Heart left ventricle (tissue), 16 donors: ENCODE results near the gene TNFRSF1B. TPM values are rescaled to one million over a fixed set of nuclear protein-coding genes. Genes with fewer than 3 reads are reported as not detected.
A peak's percentile ranks its signal among the peaks of the same experiment; 100 is the strongest.

ENCODE experiments used
- ATAC-seq, 4 donors: fragments of 200-7000 bp; cut with Tn5 transposase; one replicate each; pipeline ENCODE4 v1.9.1; 2020 to 2022; ENCODE audit warnings: moderate library complexity in 4 of 4, mild to moderate bottlenecking in 3 of 4, moderate number of reproducible peaks in 1 of 4
- DNase-seq, 5 donors: peaks; one replicate each; pipeline ENCODE4 v3.0.0-alpha.2; 2020
- H3K27ac ChIP-seq, 12 donors: fragments of 200-600 bp; sonication (generic) in 4 of 12; one replicate each; pipeline versions ENCODE4 v1.5.0 to v1.8.0; 2016 to 2022; ENCODE audit warnings: mild to moderate bottlenecking in 2 of 12
- H3K27me3 ChIP-seq, 9 donors: fragments of 200-600 bp; sonication (generic) in 2 of 9; one replicate each; pipeline versions ENCODE4 v1.5.1 to v1.8.0; 2016 to 2022; ENCODE audit warnings: mild to moderate bottlenecking in 3 of 9
- H3K36me3 ChIP-seq, 9 donors: fragments of 200-600 bp; sonication (generic) in 2 of 9; one replicate each; pipeline versions ENCODE4 v1.5.0 to v1.8.0; 2018 to 2022; ENCODE audit warnings: mild to moderate bottlenecking in 2 of 9
- H3K4me1 ChIP-seq, 12 donors: fragments of 200-600 bp; sonication (generic) in 4 of 12; one replicate each; pipeline versions ENCODE4 v1.5.0 to v1.8.0; 2016 to 2022; ENCODE audit warnings: mild to moderate bottlenecking in 3 of 12
- H3K4me3 ChIP-seq, 12 donors: fragments of 200-600 bp; sonication (generic) in 4 of 12; one replicate each; pipeline versions ENCODE4 v1.5.0 to v1.8.0; 2017 to 2022; ENCODE audit warnings: mild to moderate bottlenecking in 9 of 12, moderate library complexity in 4 of 12
- H3K9me3 ChIP-seq, 12 donors: fragments of 200-600 bp; sonication (generic) in 4 of 12; one replicate each; pipeline versions ENCODE4 v1.5.0 to v1.8.0; 2016 to 2022; ENCODE audit warnings: mild to moderate bottlenecking in 1 of 12
- CTCF ChIP-seq, 12 donors: fragments of 200-600 bp; sonication (generic) in 4 of 12; IDR thresholded peaks; one replicate each; pipeline versions ENCODE4 v1.5.0 to v1.8.0; 2018 to 2022; ENCODE audit warnings: antibody characterized with exemption in 12 of 12, mild to moderate bottlenecking in 5 of 12
- POLR2A ChIP-seq, 2 donors: fragments of 450-650 bp; IDR thresholded peaks; one replicate each; pipeline ENCODE4 v1.6.1; 2017; ENCODE audit warnings: antibody characterized with exemption in 2 of 2, mild to moderate bottlenecking in 2 of 2, moderate library complexity in 2 of 2
- WGBS, 4 donors: extraction: QIAGEN DNeasy Blood & Tissue Kit in 2 of 4; methylation state at CpG; one replicate each; pipeline versions ENCODE4 v1.1.5 to v1.1.7; 2013 to 2018; 5-methylcytosine and 5-hydroxymethylcytosine counted together
- intact Hi-C, 10 donors: fragments of 100-400 bp; cut with DNase I; formaldehyde crosslinking; loops; one replicate each; pipeline versions ENCODE4 v1.11.1 to v1.14.2; 2022
- polyA plus RNA-seq, 2 donors: library from polyadenylated mRNA; stranded (reverse); fragments of 200-250 nt; gene quantifications; one replicate each; pipeline ENCODE4 v1.2.3, GENCODE V29; 2013
- total RNA-seq, 9 donors: library from RNA; depleted of rRNA in 2 of 9; stranded (reverse); fragments of >200 nt in 2 of 9; fragmentation: NEBNext Ultra II Directional in 3 of 9; extraction: Animal tissue kit (Norgen Biotek cat#: 25700) in 3 of 9; gene quantifications; one replicate each; pipeline versions ENCODE4 v1.1.0 to v1.2.4, GENCODE V29; 2016 to 2023
- donor health status: ischemic (EF 13 %, LVEDD 7.1; RV severe dilation, severe dysfunction).
- donor health status: healthy with polysubstance abuse.
- donor health status: DM: no; HTN: yes; CAD: no.
- donor health status: DM: no; HTN: no; CAD: no.
- donor health status: ischemic (EF 25% LVEDD 6.9; RV normal size, moderate dysfunction).
- donor health status: ischemic (EF 25% LVEDD 5.7; RV mildly dilated, moderate dysfunction).
- donor health status: healthy.
- donor health status: DM: yes; HTN: yes; CAD: no.
- donor health status: ischemic (EF 35%, LVEDD 5.7; RV mildly dilated, moderate dysfunction).
- donor health status: nonischemic (EF 11% LVEDD 7.7; RV severe dilation, severe dysfunction).
- donor health status: DM: yes; HTN: yes; CAD: no.
- donor health status: PGD.
- donor health status: ischemic (EF 29% LVEDD 5.4; RV normal size, mild dysfunction).
- donor health status: nonischemic (EF 23%, LVEDD 6.1; RV moderate dilation, normal function).

Gene TNFRSF1B
- total and polyA plus RNA-seq, 11 donors: 8.6 to 71.0 (median 14.9) TPM

GRCh38 chr1:12157366-12158231, 9.2 kb upstream of the TNFRSF1B start:
- peaks cover 6 to 76% (median 26%) of the 10 kb centered on the region in 12 donors for H3K4me1 ChIP-seq
- no peaks in the 10 kb centered on the region for H3K9me3 ChIP-seq
- no peak for TF ChIP-seq POLR2A (IDR thresholded peaks at IDR 0.05)
- no peak for TF ChIP-seq CTCF (IDR thresholded peaks at IDR 0.05)
- ATAC-seq: no peak
- 78 to 82% (median 79%) methylated on average over 10 of the region's 10 CpGs for WGBS, 4 donors
- intact Hi-C loops: no loop called here
- peak in 1 of 5 donors; percentile 31 for DNase-seq
- no peaks in the 10 kb centered on the region for H3K27me3 ChIP-seq
- no peak overlapping the region for H3K4me3 ChIP-seq
- no peaks in the 10 kb centered on the region for H3K36me3 ChIP-seq
- H3K27ac ChIP-seq: peak overlapping the region in 1 of 12 donors; percentile 76

GRCh38 chr1:12158357-12159092, 8.3 kb upstream of the TNFRSF1B start:
- 74 to 81% (median 78%) methylated on average over 22 of the region's 22 CpGs for WGBS, 4 donors
- intact Hi-C loops: no loop called here
- Histone ChIP-seq H3K27me3 (no peaks in the 10 kb centered on the region), H3K9me3 (no peaks in the 10 kb centered on the region), H3K27ac (peak overlapping the region in 1 of 12 donors; percentile 76), H3K36me3 (no peaks in the 10 kb centered on the region), H3K4me1 (peaks cover 7 to 76% (median 24%) of the 10 kb centered on the region in 12 donors), H3K4me3 (no peak overlapping the region)
- DNase-seq: peak in 2 of 5 donors; percentile 13 to 35
- TF ChIP-seq CTCF (IDR thresholded peaks at IDR 0.05) (no peak), POLR2A (IDR thresholded peaks at IDR 0.05) (no peak)
- ATAC-seq: no peak

- peak in 2 of 5 donors; percentile 10 to 51 for DNase-seq
- Histone ChIP-seq H3K4me1 (peaks cover 7 to 82% (median 22%) of the 10 kb centered on the region in 12 donors), H3K27me3 (no peaks in the 10 kb centered on the region), H3K4me3 (no peak overlapping the region), H3K9me3 (no peaks in the 10 kb centered on the region), H3K36me3 (no peaks in the 10 kb centered on the region), H3K27ac (peak overlapping the region in 1 of 12 donors; percentile 97)
- no peak for TF ChIP-seq POLR2A (IDR thresholded peaks at IDR 0.05)
- no peak for TF ChIP-seq CTCF (IDR thresholded peaks at IDR 0.05)
- no peak for ATAC-seq
- 94 to 96% (median 95%) methylated on average over 7 of the region's 7 CpGs for WGBS, 4 donors
- intact Hi-C loops: loop anchor here in 1 of 10 donors (5.0 kb wide), 1 partner anchor 33 kb away; no protein-coding TSS in a partner anchor
Measured at GRCh38 chr1:12159816-12160215, 7.0 kb upstream of the TNFRSF1B start.

GRCh38 chr1:12161324-12161661, 5.5 kb upstream of the TNFRSF1B start:
- H3K9me3 ChIP-seq: no peaks in the 10 kb centered on the region
- peak overlapping the region; percentile 61 to 97 (median 80) for H3K27ac ChIP-seq
- intact Hi-C loops: loop anchor here in 1 of 10 donors (5.0 kb wide), 1 partner anchor 34 kb away; no protein-coding TSS in a partner anchor
- no peaks in the 10 kb centered on the region for H3K27me3 ChIP-seq
- DNase-seq (no peak), ATAC-seq (peak in 1 of 4 donors; percentile 4)
- WGBS, 4 donors: 76 to 90% (median 78%) methylated on average over 1 to 2 of the region's 2 CpGs
- H3K36me3 ChIP-seq: no peaks in the 10 kb centered on the region
- H3K4me3 ChIP-seq: peak overlapping the region in 1 of 12 donors; percentile 20
- H3K4me1 ChIP-seq: peaks cover 7 to 97% (median 22%) of the 10 kb centered on the region in 12 donors
- no peak for TF ChIP-seq CTCF (IDR thresholded peaks at IDR 0.05)
- no peak for TF ChIP-seq POLR2A (IDR thresholded peaks at IDR 0.05)
